Endothelial cell of hepatic sinusoid (primary cell): ENCODE data around the gene TMEM121.
"Not testable (repeated sequence)": the region's sequence is repeated elsewhere in the genome, so short reads cannot be mapped to it uniquely, and the experiment has no call there.

ENCODE experiments used
- in situ Hi-C: cut with HindIII; loops from 2 replicates; pipeline ENCODE4 v1.10.0; 2017; ENCODE audit warnings: low sequenced_read_pairs

Gene TMEM121

DNA sequence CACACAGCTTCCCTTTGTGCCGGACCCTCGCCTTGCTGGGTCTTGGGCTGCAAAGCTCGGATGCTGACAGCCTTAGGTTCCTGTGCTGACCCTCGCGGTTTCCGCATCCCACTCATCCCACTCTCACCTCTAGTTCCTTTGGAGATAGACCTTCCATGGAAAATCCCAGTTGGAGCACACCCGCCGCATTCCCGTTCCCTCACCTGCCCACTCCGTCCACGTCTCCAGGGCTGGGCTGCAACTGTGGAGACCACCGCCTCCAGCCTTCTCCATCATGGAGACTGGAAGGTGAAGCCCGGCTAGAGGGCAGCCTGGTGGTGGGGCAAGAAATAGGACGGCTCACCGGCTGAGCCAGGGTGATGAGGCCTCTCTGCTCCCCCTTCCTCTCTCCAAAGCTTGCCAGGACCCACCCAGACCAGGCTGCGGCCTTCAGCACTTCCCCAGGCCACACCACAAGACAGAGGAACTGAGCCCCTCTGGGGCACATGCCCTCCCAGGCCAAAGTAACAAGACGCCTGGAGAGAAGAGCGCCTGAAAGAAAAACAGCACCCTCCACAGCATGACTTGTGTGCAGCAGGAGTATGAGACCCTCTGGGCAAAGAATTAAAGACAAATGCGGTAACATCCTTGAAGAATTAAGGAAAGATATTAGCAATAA lies 15.0 kb downstream of the TMEM121 start:
- in situ Hi-C loops: no loop called here

DNA sequence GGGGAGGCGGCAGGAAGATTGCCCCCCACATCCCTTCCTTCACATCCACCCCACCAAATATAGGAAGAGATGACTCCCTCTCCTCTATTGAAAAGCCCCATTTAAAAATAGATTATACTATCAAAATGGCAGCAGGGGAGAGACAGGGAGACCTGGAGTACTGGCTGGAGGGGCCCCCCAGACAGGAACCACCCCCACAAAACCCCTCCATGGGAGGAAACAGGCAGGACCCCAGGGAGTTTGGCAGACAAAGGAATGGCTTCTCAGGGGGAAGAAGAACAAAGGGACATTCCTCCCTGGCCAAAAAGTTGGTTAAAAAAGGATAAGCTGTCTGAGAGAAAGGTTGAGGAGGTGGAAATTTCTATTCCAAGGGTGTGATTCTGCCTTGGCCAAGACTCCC lies 19.3 kb downstream of the TMEM121 start:
- in situ Hi-C loops: not testable (repeated sequence)

DNA sequence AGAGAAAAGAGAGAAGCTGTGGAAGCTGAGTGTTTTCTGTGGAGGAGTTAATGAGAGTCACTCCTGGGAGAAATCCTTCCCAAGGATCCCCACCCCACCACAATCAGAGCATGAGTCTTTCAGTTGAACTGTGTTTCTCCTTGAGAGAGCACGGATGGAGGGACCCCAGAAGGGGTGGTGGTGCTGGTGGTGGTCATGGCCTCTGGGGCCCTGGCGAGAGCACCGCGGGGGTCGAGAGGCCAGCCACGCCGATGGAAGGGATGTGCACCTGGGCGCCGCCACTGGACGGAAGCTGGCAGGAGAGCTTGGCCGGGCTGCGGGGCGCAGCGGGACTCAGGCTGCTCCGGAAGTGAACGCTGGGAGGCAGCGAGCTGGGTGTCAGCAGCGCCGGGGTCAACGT lies 20.0 kb downstream of the TMEM121 start:
- in situ Hi-C loops: not testable (repeated sequence)

DNA sequence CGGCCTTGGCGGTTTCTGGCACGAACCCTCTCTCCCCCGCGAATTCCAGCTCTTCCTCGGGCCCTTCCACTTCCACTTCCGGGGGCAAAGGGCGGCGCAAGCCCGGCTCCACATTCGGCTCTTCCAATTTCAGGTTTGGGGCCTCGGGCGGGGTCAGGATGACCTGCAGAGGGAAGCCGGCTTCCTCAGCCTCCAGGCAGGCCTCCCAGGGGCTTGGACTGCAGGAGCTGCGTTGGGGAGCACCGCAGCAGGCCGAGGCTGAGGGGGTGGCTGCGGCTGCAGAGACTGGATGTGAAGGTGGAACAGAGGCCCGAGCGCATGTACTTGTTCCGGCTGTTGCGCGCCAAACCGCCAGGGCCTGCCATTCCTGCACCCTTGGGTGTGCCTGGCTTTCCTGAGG lies 20.7 kb downstream of the TMEM121 start:
- in situ Hi-C loops: not testable (repeated sequence)

DNA sequence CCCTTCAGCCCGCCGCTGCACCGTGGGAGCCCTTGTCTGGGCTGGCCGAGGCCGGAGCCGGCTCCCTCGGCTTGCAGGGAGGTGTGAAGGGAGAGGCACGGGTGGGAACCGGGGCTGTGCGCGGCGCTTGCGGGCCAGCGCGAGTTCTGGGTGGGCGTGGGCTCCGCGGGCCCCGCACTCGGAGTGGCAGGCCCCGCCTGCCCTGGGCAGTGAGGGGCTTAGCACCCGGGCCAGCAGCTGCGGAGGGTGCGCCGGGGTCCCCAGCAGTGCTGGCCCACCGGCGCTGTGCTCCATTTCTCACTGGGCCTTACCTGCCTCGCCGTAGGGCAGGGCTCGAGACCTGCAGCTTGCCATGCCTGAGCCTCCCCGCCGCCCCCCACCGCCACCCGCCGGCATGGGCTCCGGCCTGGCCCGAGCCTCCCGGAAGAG lies 21.4 kb downstream of the TMEM121 start:
- in situ Hi-C loops: no loop called here

DNA sequence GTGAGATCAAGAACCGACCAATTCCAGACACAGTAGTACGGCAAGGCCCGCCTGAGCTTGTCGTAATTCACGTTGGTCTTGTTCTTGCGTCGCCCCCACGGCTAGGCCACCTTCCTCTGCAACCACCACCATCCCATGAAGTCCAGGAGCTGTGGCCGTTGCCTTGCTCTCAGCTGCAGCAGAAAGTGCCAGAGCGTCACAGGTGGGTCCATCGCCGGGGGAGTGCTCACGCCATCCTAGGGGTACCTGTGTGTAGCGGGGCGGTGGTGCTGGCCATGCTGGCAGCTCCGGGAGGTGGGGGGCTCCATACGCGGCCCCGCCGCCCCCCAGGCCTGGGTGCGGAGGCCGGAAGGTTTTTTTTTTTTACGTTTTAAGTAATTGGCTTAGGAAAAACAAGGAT lies 23.1 kb downstream of the TMEM121 start:
- in situ Hi-C loops: no loop called here

DNA sequence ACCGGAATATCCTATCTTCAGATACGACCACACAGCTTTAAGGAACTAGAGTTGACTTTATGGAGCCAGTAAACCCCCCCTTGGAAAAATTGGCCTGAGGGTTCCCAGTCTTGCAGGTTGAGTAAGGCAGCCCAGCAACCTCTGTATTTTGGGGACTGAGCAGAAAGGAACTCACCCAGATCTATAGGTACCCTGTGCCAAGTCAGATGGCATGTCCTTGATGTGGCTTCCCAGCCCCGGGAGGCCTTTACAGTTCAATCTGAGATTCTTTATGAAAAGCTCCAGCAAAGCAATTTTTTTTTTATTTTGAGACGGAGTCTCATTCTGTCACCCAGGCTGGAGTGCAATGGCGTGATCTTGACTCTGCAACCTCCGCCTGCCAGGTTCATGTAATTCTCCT lies 27.6 kb downstream of the TMEM121 start:
- in situ Hi-C loops: no loop called here

DNA sequence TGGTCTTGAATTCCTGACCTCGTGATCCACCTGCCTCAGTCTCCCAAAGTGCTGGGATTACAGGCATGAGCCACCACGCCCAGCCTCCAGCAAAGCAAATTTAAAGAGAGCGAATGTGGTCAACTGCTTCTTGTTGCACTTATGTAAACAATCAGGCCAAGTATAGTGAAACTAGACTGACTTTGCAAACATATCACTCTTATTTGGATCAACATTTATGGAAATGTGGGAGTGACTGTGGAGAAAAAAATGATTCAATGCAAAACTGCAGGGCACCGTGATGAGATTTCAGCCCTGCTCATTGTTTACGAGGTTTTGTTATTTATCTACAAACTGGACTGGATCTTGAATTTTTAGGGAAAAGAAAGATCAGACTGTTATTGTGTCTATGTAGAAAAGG lies 28.1 kb downstream of the TMEM121 start:
- in situ Hi-C loops: no loop called here

DNA sequence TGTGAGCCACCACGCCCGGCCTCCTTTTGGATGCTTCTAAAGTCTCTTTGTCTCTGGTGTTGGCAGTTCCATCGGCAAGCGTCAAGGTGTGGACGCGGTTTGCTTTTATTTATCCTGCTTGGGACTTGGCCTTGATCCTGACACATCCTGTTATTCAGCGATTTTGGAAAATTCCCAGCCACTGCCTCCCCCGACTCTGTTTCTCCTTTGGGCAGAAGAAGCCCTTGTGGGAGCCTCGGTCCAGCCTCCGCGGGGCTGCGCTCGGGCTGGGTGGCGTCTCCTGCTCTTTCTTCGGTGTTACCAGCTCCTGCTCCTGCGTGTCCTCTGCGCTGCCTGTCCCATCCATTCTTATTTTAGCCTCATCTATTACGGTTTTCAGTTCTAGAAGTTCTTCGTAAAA lies 31.3 kb downstream of the TMEM121 start:
- in situ Hi-C loops: not testable (repeated sequence)

DNA sequence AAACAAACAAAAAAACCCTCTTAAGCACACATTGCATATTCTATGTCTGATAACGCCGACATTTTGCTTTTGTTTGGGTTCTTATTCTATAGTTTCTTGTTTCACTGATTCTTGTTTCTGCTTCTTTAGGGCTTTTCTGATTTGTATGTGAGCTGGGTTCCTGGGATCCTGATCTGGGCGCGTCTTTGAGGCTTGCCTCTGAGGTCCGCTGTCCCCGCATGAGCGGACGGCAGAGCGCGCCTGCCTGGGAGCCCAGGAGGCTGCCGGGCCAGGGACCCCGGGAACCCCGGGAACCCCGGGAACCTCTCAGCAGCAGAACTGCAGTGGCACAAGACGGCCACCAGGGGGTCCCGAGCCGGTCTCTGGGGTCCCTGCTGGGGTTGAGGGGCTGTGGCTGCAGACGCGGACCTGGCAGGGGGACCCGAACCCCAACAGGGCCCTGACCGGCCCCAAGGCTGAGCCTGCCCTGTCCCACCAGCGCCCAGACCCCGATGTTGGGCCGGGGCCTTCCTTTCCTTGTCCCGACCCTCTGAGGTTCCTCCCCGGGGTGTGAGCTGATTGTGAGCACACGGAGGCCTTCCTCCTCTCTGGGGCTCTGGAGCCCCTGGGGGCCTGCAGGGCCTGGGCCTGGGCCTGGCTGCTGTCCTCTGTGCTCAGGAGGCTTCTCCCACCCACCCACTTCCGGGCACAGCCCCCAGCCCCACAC lies 32.2 kb downstream of the TMEM121 start:
- in situ Hi-C loops: not testable (repeated sequence)

DNA sequence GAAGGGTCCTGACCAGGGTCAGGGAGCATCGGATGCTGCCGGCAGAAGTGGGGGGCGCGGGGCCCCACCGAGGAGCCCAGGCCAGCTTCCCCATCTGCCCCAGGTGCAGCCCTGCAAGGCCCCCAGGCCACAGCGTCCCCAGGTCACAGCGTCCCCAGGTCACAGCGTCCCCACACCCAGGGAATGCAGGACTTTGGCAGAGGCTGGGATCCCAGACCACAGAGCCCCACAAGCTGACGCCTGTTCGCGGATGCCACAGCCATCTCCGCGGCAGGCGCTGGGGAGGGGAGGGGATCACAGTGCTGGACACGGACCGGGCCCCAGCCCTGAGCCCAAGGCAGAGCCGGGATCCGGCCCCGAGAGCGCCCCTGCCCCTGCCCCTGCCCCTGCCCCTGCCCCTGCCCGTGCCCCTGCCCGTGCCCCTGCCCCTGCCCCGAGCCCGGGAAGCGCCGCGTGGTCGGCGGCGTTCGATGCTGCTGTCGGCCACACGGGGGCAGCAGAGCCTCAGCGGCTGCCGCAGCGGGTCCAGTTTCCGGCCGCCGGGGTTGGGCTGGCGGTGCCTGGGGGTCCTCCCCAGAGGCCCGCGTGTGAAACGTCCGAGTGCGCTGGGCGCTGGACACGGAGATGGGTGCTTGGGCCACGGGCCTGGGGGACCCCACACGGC lies 33.1 kb downstream of the TMEM121 start:
- in situ Hi-C loops: not testable (repeated sequence)

DNA sequence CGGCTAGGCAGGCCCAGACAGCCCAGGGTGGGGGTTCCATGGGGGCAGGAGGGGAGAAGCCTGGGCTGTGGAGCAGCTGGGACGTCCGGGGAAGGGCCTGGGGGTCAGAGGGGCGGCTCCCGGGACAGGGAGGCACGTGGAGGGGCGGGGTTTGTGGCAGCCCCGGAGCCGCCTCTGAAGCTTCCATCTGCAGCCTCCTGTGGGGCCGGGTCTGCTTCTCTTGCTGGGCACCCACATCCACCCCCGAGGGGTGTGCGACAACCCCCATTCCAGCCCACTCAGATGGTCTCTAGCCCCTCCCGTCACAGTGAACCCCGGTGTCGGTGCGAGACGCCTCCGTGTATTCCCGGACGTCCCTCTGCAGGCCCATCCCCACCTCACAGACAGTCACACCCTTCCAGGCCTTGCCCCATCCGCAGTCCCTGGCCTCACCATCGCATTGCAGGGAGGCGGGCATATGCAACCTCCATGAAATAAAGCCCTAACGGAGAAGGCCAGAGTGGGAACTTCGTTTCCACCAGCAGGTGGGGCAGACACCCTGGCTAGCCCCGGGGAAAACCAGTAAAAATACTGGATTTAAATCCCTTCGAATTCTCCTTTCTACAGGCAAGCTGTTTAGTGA lies 33.8 kb downstream of the TMEM121 start:
- in situ Hi-C loops: not testable (repeated sequence)

DNA sequence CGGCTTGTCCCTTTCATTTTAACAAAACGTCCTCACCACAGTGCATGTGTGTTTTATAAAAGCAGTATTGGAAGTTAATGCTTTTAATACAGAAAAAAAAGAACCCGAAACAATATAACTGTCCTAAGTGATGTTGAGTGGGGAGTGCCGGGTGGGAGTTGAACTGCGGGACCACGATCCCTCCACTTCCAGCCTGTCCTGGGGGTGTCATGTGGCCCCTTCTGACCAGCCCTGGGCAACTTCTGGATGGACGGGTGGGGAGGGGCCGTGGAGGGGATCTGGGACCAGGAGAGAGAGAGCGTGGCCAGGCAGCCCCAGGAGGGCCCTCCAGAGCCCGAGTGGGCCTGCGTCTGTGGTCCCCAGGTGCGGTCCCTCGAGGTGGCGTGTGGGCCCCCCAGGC lies 35.0 kb downstream of the TMEM121 start:
- in situ Hi-C loops: not testable (repeated sequence)

DNA sequence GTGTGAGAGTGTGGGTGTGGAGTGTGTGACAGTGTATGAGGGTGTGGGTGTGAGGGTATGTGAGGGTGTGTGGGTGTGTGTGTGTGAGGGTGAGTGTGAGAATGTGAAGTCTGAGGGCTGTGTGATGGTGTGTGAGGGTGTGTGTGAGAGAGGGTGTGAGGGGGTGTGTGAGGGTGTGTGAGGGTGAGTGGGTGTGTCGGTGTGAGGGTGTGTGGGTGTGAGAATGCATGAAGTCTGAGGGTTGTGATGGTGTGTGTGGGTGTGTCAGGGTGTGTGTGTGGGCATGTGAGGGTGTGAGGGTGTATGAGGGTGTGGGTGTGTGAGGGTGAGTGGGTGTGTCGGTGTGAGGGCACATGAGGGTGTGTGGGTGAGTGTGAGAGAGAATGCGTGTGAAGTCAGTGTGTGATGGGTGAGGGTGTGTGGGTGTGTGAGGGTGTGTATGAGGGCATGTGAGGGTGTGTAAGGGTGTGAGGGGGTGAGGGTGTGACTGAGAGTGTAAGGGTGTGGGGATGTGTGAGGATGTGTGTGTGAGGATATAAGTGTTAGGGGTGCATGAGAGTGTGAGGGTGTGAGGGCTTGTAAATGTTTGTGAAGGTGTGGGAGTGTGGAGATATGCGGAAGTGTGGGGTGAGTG lies 36.4 kb downstream of the TMEM121 start:
- in situ Hi-C loops: no loop called here

DNA sequence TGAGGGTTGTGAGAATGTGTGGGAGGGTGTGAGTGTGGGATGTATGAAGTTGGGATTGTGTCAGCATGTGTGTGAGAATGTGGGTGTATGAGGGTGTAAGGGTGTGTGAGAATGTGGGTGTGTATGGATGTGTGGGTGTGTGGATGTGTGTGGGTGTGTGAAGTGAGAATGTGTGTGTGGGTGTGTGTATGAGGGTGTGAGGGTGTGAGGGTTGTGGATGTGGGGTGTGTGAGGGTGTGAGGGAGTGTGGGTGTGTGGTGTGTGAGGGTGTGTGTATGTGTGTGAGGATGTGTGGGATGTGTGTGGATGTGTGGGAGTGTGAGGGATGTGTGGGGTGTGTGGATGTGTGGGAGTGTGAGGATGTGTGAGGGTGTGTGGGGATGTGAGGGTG lies 37.0 kb downstream of the TMEM121 start:
- in situ Hi-C loops: no loop called here

DNA sequence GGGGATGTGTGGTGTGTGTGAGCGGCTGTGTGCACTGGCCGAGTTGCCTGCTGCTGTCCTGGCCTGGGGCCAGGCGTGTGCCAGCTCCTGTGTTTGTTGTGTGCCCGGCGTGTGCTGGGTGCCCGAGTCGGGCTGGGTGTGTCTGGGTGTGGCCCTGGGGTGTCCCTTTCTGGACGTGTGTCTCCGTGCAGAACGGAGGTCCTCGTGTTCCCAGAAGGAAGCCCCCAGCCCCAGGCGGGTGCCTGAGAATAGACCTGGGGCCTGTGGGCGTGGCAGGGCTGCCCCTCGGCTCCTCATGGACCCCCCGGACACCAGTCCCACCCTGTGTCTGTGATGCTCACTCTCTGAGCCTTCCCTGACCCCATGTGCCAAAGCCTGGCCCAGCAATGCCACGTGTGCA lies 38.2 kb downstream of the TMEM121 start:
- in situ Hi-C loops: not testable (repeated sequence)

DNA sequence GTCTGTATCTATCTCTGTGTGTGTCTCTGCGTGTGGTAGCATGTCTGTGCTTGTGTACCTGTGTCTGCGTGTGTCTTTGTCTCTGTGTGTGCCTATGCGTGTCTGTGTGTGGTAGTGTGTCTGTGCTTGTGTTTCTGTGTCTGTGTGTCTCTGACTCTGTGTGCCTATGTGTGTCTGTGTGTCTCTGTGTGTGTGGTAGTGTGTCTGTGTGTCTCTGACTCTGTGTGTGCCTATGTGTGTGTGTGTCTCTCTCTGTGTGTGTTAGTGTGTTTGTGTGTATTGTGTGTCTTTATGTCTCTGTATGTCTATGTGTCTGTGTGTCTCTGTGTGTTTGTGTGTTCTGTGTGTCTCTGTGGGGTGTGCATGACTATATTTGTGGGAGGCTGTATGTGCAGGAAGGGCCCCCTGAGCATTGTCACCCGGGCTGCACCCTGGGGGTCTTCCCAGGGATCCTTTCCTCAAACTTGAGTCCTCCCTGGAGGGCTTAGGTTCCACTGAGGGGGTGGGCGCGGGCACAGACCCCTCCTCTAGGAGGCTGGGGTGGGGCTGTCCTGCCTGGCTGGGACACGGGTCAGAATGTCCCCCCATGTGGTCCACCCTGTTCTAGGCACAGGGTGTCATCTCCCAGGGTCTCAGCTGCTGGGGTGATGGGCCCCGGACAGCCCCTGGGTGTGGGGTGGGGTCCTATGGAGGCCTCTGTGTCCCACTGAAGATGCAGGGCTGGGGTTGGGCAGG lies 39.0 kb downstream of the TMEM121 start:
- in situ Hi-C loops: not testable (repeated sequence)

DNA sequence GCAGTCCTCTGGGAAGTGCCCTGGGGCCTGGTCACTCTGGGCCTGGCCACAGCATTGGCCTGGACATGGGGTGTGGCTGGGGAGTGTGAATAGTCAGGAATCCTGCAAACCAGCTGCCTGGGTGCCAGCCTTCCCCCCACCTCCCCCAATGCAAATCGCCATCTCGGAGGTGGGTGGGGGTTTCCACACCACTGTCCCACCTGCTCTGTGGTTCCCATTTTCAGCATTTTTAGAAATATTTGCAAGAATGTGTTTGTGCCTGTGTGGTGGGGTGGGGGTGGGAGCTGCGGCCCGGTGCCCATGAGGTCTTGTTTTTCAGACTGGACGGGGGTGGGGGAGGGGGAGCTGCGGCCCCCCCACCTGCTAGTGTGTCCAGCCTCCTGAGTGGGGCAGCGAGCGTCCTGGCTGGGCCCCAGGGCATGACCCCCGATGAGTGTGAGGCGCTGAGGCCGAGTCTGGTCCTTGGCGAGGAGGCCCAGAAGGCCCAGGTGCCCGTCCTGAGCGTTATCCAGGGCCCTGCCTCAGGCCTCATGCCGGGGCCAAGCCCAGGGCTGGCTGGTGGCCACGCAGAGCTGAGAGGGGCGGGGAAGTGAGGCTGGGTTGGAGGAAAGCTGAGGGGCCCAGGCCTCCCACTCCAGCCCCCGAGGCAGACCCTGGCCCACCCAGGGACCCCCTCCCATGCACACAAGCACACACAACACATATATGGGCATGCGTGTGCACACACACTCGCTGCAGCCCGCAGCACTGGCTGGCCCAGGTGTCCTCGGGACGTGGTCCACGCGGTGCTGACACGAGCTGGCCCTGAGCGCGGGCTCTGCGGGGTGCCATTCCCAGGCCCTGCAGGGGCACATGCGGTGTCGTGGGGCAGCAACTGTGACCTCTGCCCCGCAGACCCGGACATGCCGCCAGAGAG lies 40.1 kb downstream of the TMEM121 start:
- in situ Hi-C loops: not testable (repeated sequence)
